Keratinocyte (primary cell): ENCODE measurements around the gene METTL1. TPM values are rescaled to one million over a fixed set of nuclear protein-coding genes. Genes with fewer than 3 reads are reported as not detected.

Experiments
- DNase-seq: peaks from one replicate; pipeline ENCODE4 v3.0.0-alpha.2; 2011; ENCODE audit warnings: low read depth, missing footprints, low spot score
- FAIRE-seq: peaks from 2 replicates; lab custom pipeline; 2011; peaks lifted over from hg19 to GRCh38; lab: Jason Lieb, UNC
- H2AFZ ChIP-seq: 2 replicates; pipeline ENCODE4 v1.6.0; 2012; ENCODE audit warnings: low read length, control low read depth, inconsistent platforms; ENCODE audit not compliant: control insufficient read depth
- H3K27ac ChIP-seq: 2 replicates; pipeline ENCODE4 v1.5.1; 2011; ENCODE audit warnings: low read length; ENCODE audit not compliant: control insufficient read depth, insufficient read depth
- H3K27me3 ChIP-seq: 3 replicates; pipeline ENCODE4 v1.6.0; 2011; ENCODE audit warnings: low read length; ENCODE audit not compliant: control insufficient read depth, insufficient read depth; ENCODE audit errors: extremely low read depth
- H3K36me3 ChIP-seq, 2 experiments: 2 replicates in 1 of 2; 3 replicates in 1 of 2; pipeline ENCODE4 v1.5.1; 2011; ENCODE audit warnings: low read length in 2 of 2, mild to moderate bottlenecking in 1 of 2; ENCODE audit not compliant: control insufficient read depth in 2 of 2, insufficient read depth in 2 of 2; ENCODE audit errors: extremely low read depth in 1 of 2
- H3K4me1 ChIP-seq: 3 replicates; pipeline ENCODE4 v1.5.1; 2011; ENCODE audit warnings: low read length; ENCODE audit not compliant: control insufficient read depth, insufficient read depth; ENCODE audit errors: extremely low read depth
- H3K4me2 ChIP-seq: 3 replicates; pipeline ENCODE4 v1.6.0; 2011; ENCODE audit warnings: low read depth, low read length; ENCODE audit not compliant: control insufficient read depth, insufficient read depth; ENCODE audit errors: extremely low read depth
- H3K4me3 ChIP-seq, 3 experiments: fragments of 200-600 bp in 1 of 3; sonication (generic) in 1 of 3; 2 replicates in 2 of 3; 3 replicates in 1 of 3; pipeline ENCODE4 v1.5.1; 2011 to 2016; ENCODE audit warnings: low read length in 3 of 3, mild to moderate bottlenecking in 3 of 3, control low read depth in 2 of 3, inconsistent platforms in 1 of 3, low read depth in 1 of 3, mixed read lengths in 1 of 3, mixed run types in 1 of 3, moderate library complexity in 1 of 3; ENCODE audit not compliant: control insufficient read depth in 2 of 3, insufficient read depth in 2 of 3; ENCODE audit errors: extremely low read depth in 1 of 3
- H3K79me2 ChIP-seq: 2 replicates; pipeline ENCODE4 v1.6.0; 2012; ENCODE audit warnings: low read length; ENCODE audit not compliant: control insufficient read depth, insufficient read depth
- H3K9ac ChIP-seq: 3 replicates; pipeline ENCODE4 v1.6.0; 2011; ENCODE audit warnings: low read length; ENCODE audit not compliant: control insufficient read depth, insufficient read depth; ENCODE audit errors: extremely low read depth
- H3K9me1 ChIP-seq: 3 replicates; pipeline ENCODE4 v1.6.0; 2011; ENCODE audit warnings: low read length; ENCODE audit not compliant: control insufficient read depth, insufficient read depth; ENCODE audit errors: extremely low read depth
- H3K9me3 ChIP-seq: 2 replicates; pipeline ENCODE4 v1.5.1; 2012; ENCODE audit warnings: low read depth, low read length; ENCODE audit not compliant: control insufficient read depth
- H4K20me1 ChIP-seq: 3 replicates; pipeline ENCODE4 v1.6.0; 2011; ENCODE audit warnings: low read length; ENCODE audit not compliant: control insufficient read depth, insufficient read depth; ENCODE audit errors: extremely low read depth
- CTCF ChIP-seq, 3 experiments: IDR thresholded peaks in 1 of 3; conservative IDR thresholded peaks in 1 of 3; optimal IDR thresholded peaks in 1 of 3; 2 replicates in 2 of 3; 3 replicates in 1 of 3; pipeline versions ENCODE3 to v1.5.1; 2011; ENCODE audit warnings: low read length in 3 of 3, mild to moderate bottlenecking in 3 of 3, moderate library complexity in 2 of 3, control low read depth in 1 of 3, inconsistent platforms in 1 of 3; ENCODE audit not compliant: insufficient read depth in 2 of 3; ENCODE audit errors: extremely low read depth in 1 of 3
- EZH2 ChIP-seq: IDR thresholded peaks from one replicate; pipeline ENCODE4 v1.6.1; 2012; ENCODE audit warnings: inconsistent platforms, mild to moderate bottlenecking, low read length, moderate library complexity
- dilution Hi-C: fragments of 300-500 bp; cut with MboI; formaldehyde crosslinking; loops from one replicate; pipeline ENCODE4 v1.7.0; 2020; ENCODE audit warnings: low sequenced_read_pairs; ENCODE audit not compliant: extremely low pct_ligation_motif_present
- polyA plus RNA-seq, 5 experiments: library from polyadenylated mRNA; depleted of rRNA in 3 of 5; stranded (reverse) in 3 of 5; stranded (forward) in 1 of 5; unstranded in 1 of 5; fragments of >200 nt; gene quantifications; 1 replicate in 1 of 5; 2 replicates in 3 of 5; 3 replicates in 1 of 5; pipeline versions ENCODE4 v1.2.1 to v1.2.3, GENCODE V29; 2011 to 2012; ENCODE audit warnings: missing spikeins in 2 of 5, low read depth in 1 of 5, low replicate concordance in 1 of 5

Gene METTL1
- polyA plus RNA-seq, 1 donor (not counting 4 experiments of a cell fraction or from before 2014, with no cell fraction given): 24.5 TPM

GRCh38 chr12:57783466-57783801 lies 11.5 kb upstream of the METTL1 start:
- Histone ChIP-seq H3K79me2 (peaks cover 16% of the 10 kb centered on the region), H3K27me3 (no peaks in the 10 kb centered on the region), H3K27ac (peak overlapping the region; percentile 75), H3K4me1 (peaks cover 8% of the 10 kb centered on the region), H3K9me3 (no peaks in the 10 kb centered on the region), H3K4me2 (peak overlapping the region; percentile 97), H3K9ac (peak overlapping the region; percentile 86), H2AFZ (peak overlapping the region; percentile 78), H3K9me1 (no peaks in the 10 kb centered on the region), H3K36me3 (peaks cover 10 to 16% of the 10 kb centered on the region in 2 experiments), H4K20me1 (no peaks in the 10 kb centered on the region), H3K4me3 (peak overlapping the region; percentile 80 to 100 (median 99))
- dilution Hi-C loops: no loop called here
- DNase-seq: no peak
- FAIRE-seq: no peak
- no peak for TF ChIP-seq CTCF (optimal IDR thresholded peaks at IDR 0.05 in 1 of 3, IDR thresholded peaks at IDR 0.05 in 1 of 3, conservative IDR thresholded peaks at IDR 0.05 in 1 of 3; ENCODE audit: extremely low read depth in 1 of 3, insufficient read depth in 2 of 3, low read length in 3 of 3)

GRCh38 chr12:57782608-57783465 lies 10.9 kb upstream of the METTL1 start, which contains the start of gene TSFM:
Gene TSFM, plus strand, starts transcription at chr12:57782787. Its CDS starts 15 bp downstream, at chr12:57782802.
- dilution Hi-C loops: no loop called here
- no peaks in the 10 kb centered on the region for H4K20me1 ChIP-seq
- no peaks in the 10 kb centered on the region for H3K27me3 ChIP-seq
- H3K4me1 ChIP-seq: peaks cover 8% of the 10 kb centered on the region
- H3K4me3 ChIP-seq: peak within 1 kb of the TSS; percentile 80 to 100 (median 99)
- DNase-seq: no peak
- H3K4me2 ChIP-seq: peak within 1 kb of the TSS; percentile 97
- FAIRE-seq: peak; percentile 29
- peaks cover 10 to 14% of the 10 kb centered on the region in 2 experiments for H3K36me3 ChIP-seq
- H2AFZ ChIP-seq: peak within 1 kb of the TSS; percentile 78
- H3K79me2 ChIP-seq: peaks cover 16% of the 10 kb centered on the region
- no peaks in the 10 kb centered on the region for H3K9me1 ChIP-seq
- H3K9me3 ChIP-seq: no peaks in the 10 kb centered on the region
- TF ChIP-seq CTCF (optimal IDR thresholded peaks at IDR 0.05 in 1 of 3, IDR thresholded peaks at IDR 0.05 in 1 of 3, conservative IDR thresholded peaks at IDR 0.05 in 1 of 3; ENCODE audit: extremely low read depth in 1 of 3, insufficient read depth in 2 of 3, low read length in 3 of 3) (peak; percentile 92 to 99 (median 97)), EZH2 (no peak)
- peak within 1 kb of the TSS; percentile 86 for H3K9ac ChIP-seq
- peak within 1 kb of the TSS; percentile 75 for H3K27ac ChIP-seq
